H1 (cell line): Measurements from ENCODE around the gene HADHA. TPM values are rescaled to one million over a fixed set of nuclear protein-coding genes. Genes with fewer than 3 reads are reported as not detected.

Source experiments
- EZH2 ChIP-seq: fragments of 200-600 bp; sonication (generic); IDR thresholded peaks from 2 replicates; pipeline ENCODE4 v1.7.1; 2012; ENCODE audit warnings: low read depth, mild to moderate bottlenecking, moderate library complexity, low read length, inconsistent platforms; ENCODE audit not compliant: severe bottlenecking
- TAF1 ChIP-seq: IDR thresholded peaks from 2 replicates; pipeline ENCODE4 v1.6.1; 2011; ENCODE audit warnings: mild to moderate bottlenecking, low read depth, low read length
- TCF12 ChIP-seq: IDR thresholded peaks from 2 replicates; pipeline ENCODE4 v1.6.1; 2011; ENCODE audit warnings: low read depth, mild to moderate bottlenecking, low read length
- polyA plus RNA-seq, 7 experiments: library from polyadenylated mRNA; depleted of rRNA in 3 of 7; stranded (reverse) in 5 of 7; unstranded in 2 of 7; fragments of >200 nt in 5 of 7; fragments of 200-250 nt in 2 of 7; gene quantifications; 1 replicate in 5 of 7; 2 replicates in 1 of 7; 4 replicates in 1 of 7; pipeline versions ENCODE4 v1.2.1 to v1.2.3, GENCODE V29; 2011 to 2013; ENCODE audit warnings: missing spikeins in 2 of 7, mixed read lengths in 2 of 7
- total RNA-seq: library from RNA; stranded (reverse); fragmentation: NEBNext Ultra II Directional; extraction: Animal tissue kit (Norgen Biotek cat#: 25700); gene quantifications from 2 replicates; pipeline ENCODE4 v1.2.1, GENCODE V29; 2021

Gene HADHA
- total and polyA plus RNA-seq, 2 of the 8 experiments (the other 6 are each of a cell fraction or from before 2014, with no cell fraction given) = 64.6 to 131 TPM

- TF ChIP-seq EZH2 = no peak
- TF ChIP-seq TAF1 = no peak
- no peak for TF ChIP-seq TCF12
Measured at GRCh38 chr2:26216587-26216986, 27.8 kb downstream of the HADHA start (continued).
